Vagina (tissue), 2 donors: Measurements from ENCODE around the gene MAL. TPM values are rescaled to one million over a fixed set of nuclear protein-coding genes. Genes with fewer than 3 reads are reported as not detected.
"Not testable (repeated sequence)": the region's sequence is repeated elsewhere in the genome, so short reads cannot be mapped to it uniquely, and the experiment has no call there.

ENCODE experiments used
- DNase-seq, 2 donors: peaks; one replicate each; pipeline ENCODE4 v3.0.0-alpha.2; 2017; ENCODE audit errors: extremely low spot score in 2 of 2
- H3K27ac ChIP-seq: fragments of 200-600 bp; sonication (generic); one replicate; pipeline ENCODE4 v1.5.1; 2019
- H3K27me3 ChIP-seq: fragments of 200-600 bp; sonication (generic); one replicate; pipeline ENCODE4 v1.5.1; 2019
- H3K36me3 ChIP-seq, 2 donors: fragments of 200-600 bp; sonication (generic); one replicate each; pipeline ENCODE4 v1.5.1; 2017 to 2019
- H3K4me1 ChIP-seq: fragments of 200-600 bp; sonication (generic); one replicate; pipeline ENCODE4 v1.5.1; 2019
- H3K4me3 ChIP-seq, 2 donors: fragments of 200-600 bp; sonication (generic); 1 replicate in 1 of 2; 2 replicates in 1 of 2; pipeline ENCODE4 v1.5.1; 2016 to 2019
- H3K9me3 ChIP-seq: fragments of 200-600 bp; sonication (generic); one replicate; pipeline ENCODE4 v1.5.1; 2019
- CTCF ChIP-seq, 3 experiments: fragments of 450-650 bp in 2 of 3; fragments of 200-600 bp in 1 of 3; sonication (generic) in 1 of 3; IDR thresholded peaks; one replicate each; pipeline ENCODE4 v1.5.1; 2017 to 2019; ENCODE audit warnings: antibody characterized with exemption in 3 of 3, mild to moderate bottlenecking in 2 of 3, moderate library complexity in 2 of 3
- POLR2A ChIP-seq, 2 donors: fragments of 450-650 bp; IDR thresholded peaks; one replicate each; pipeline ENCODE4 v1.6.1; 2017; ENCODE audit warnings: antibody characterized with exemption in 2 of 2, mild to moderate bottlenecking in 2 of 2, moderate library complexity in 2 of 2
- POLR2AphosphoS5 ChIP-seq, 2 donors: sonication (generic); formaldehyde crosslinking; IDR thresholded peaks; one replicate each; pipeline ENCODE4 v1.9.0; 2017; ENCODE audit warnings: antibody characterized with exemption in 2 of 2, mild to moderate bottlenecking in 2 of 2, low read depth in 1 of 2; ENCODE audit not compliant: insufficient read depth in 1 of 2
- intact Hi-C: fragments of 100-400 bp; cut with DNase I; formaldehyde crosslinking; loops from one replicate; pipeline ENCODE4 v1.15.1; 2023
- total RNA-seq: library from RNA; depleted of rRNA; stranded (reverse); fragments of >200 nt; gene quantifications from one replicate; pipeline ENCODE4 v1.2.3, GENCODE V29; 2016

MAL gene
- total RNA-seq, 1 donor from 2014 or later: 71.0 TPM

- no peak for DNase-seq
- TF ChIP-seq POLR2AphosphoS5 (IDR thresholded peaks at IDR 0.05; ENCODE audit: insufficient read depth in 1 of 2, low read depth in 1 of 2) (no peak), CTCF (IDR thresholded peaks at IDR 0.05) (no peak), POLR2A (IDR thresholded peaks at IDR 0.05) (no peak)
- Histone ChIP-seq H3K9me3 (no peaks in the 10 kb centered on the region), H3K4me3 (no peak overlapping the region), H3K36me3 (no peaks in the 10 kb centered on the region), H3K4me1 (peaks cover 10% of the 10 kb centered on the region), H3K27me3 (no peaks in the 10 kb centered on the region), H3K27ac (no peak overlapping the region)
- intact Hi-C loops: no loop called here
Observed at GRCh38 chr2:95034818-95035217, 9.3 kb downstream of the MAL start.

- H3K36me3 ChIP-seq: no peaks in the 10 kb centered on the region
- no peak for DNase-seq
- no peak overlapping the region for H3K27ac ChIP-seq
- H3K4me3 ChIP-seq: no peak overlapping the region
- intact Hi-C loops: no loop called here
- no peaks in the 10 kb centered on the region for H3K9me3 ChIP-seq
- H3K27me3 ChIP-seq: no peaks in the 10 kb centered on the region
- peaks cover 4% of the 10 kb centered on the region for H3K4me1 ChIP-seq
- TF ChIP-seq POLR2AphosphoS5 (IDR thresholded peaks at IDR 0.05; ENCODE audit: insufficient read depth in 1 of 2, low read depth in 1 of 2): no peak
- TF ChIP-seq POLR2A (IDR thresholded peaks at IDR 0.05): no peak
- no peak for TF ChIP-seq CTCF (IDR thresholded peaks at IDR 0.05)
Observed at GRCh38 chr2:95036596-95037383, 11.3 kb downstream of the MAL start.

DNA sequence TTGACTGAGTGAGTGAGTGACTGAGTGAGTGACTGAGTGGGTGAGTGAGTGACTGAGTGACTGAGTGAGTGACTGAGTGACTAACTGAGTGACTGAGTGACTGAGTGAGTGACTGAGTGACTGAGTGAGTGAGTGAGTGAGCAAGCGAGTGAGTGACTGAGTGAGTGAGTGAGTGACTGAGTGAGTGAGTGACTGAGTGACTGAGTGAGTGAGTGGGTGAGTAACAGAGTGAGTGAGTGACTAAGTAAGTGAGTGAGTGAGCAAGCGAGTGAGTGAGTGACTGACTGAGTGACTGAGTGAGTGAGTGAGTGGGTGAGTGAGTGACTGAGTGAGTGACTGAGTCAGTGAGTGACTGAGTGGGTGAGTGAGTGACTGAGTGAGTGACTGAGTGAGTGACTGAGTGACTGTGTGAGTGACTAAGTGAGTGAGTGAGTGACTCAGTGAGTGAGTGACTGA lies 11.9 kb downstream of the MAL start:
- Histone ChIP-seq H3K4me1 (peaks cover 5% of the 10 kb centered on the region), H3K27ac (no peak overlapping the region), H3K9me3 (no peaks in the 10 kb centered on the region), H3K36me3 (no peaks in the 10 kb centered on the region), H3K4me3 (no peak overlapping the region), H3K27me3 (no peaks in the 10 kb centered on the region)
- TF ChIP-seq POLR2A (IDR thresholded peaks at IDR 0.05) (no peak), CTCF (IDR thresholded peaks at IDR 0.05) (no peak), POLR2AphosphoS5 (IDR thresholded peaks at IDR 0.05; ENCODE audit: insufficient read depth in 1 of 2, low read depth in 1 of 2) (no peak)
- intact Hi-C loops: no loop called here
- DNase-seq: no peak

DNA sequence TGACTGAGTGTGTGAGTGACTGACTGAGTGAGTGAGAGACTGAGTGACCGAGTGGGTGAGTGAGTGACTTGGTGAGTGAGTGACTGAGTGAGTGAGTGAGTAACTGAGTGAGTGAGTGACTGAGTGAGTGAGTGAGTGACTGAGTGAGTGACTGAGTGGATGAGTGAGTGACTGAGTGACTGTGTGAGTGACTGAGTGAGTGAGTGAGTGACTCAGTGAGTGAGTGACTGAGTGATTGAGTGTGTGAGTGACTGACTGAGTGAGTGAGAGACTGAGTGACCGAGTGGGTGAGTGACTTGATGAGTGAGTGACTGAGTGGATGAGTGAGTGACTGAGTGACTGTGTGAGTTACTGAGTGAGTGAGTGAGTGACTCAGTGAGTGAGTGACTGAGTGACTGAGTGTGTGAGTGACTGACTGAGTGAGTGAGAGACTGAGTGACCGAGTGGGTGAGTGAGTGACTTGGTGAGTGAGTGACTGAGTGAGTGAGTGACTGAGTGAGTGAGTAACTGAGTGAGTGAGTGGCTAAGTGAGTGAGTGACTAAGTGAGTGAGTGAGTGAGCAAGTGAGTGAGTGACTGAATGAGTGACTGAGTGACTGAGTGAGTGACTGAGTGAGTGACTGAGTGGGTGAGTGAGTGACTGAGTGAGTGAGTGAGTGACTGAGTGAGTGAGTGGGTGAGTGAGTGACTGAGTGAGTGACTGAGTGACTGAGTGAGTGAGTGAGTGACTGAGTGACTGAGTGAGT lies 12.5 kb downstream of the MAL start:
- H3K27ac ChIP-seq, DNase-seq, intact Hi-C loops, H3K9me3 ChIP-seq, H3K36me3 ChIP-seq, H3K4me3 ChIP-seq, H3K27me3 ChIP-seq: not testable (repeated sequence)
- H3K4me1 ChIP-seq: peaks cover 11% of the 10 kb centered on the region

GRCh38 chr2:95038635-95039298 lies 13.3 kb downstream of the MAL start:
- Histone ChIP-seq H3K27ac (no peak overlapping the region), H3K9me3 (no peaks in the 10 kb centered on the region), H3K4me3 (no peak overlapping the region), H3K36me3 (no peaks in the 10 kb centered on the region), H3K27me3 (no peaks in the 10 kb centered on the region), H3K4me1 (peaks cover 18% of the 10 kb centered on the region)
- intact Hi-C loops: no loop called here
- TF ChIP-seq CTCF (IDR thresholded peaks at IDR 0.05) (no peak), POLR2AphosphoS5 (IDR thresholded peaks at IDR 0.05; ENCODE audit: insufficient read depth in 1 of 2, low read depth in 1 of 2) (no peak), POLR2A (IDR thresholded peaks at IDR 0.05) (no peak)
- DNase-seq: no peak
